Peyer's patch (tissue), 4 donors: Measurements from ENCODE around the gene SIM1. TPM values are rescaled to one million over a fixed set of nuclear protein-coding genes. Genes with fewer than 3 reads are reported as not detected.

Experiments used
- DNase-seq, 3 donors: peaks; one replicate each; pipeline ENCODE4 v3.0.0-alpha.2; 2017 to 2019
- H3K27ac ChIP-seq, 4 donors: fragments of 200-600 bp; sonication (generic); one replicate each; pipeline ENCODE4 v1.5.1; 2016 to 2019
- H3K27me3 ChIP-seq, 2 donors: fragments of 200-600 bp; sonication (generic); one replicate each; pipeline ENCODE4 v1.5.1; 2019
- H3K36me3 ChIP-seq, 3 donors: fragments of 200-600 bp; sonication (generic); one replicate each; pipeline ENCODE4 v1.5.1; 2016 to 2019
- H3K4me1 ChIP-seq, 4 donors: fragments of 200-600 bp; sonication (generic); one replicate each; pipeline ENCODE4 v1.5.1; 2016 to 2019
- H3K4me3 ChIP-seq, 4 donors: fragments of 200-600 bp; sonication (generic); 1 replicate in 3 of 4; 2 replicates in 1 of 4; pipeline ENCODE4 v1.5.1; 2016 to 2019; ENCODE audit warnings: mild to moderate bottlenecking in 1 of 4
- H3K9me3 ChIP-seq, 4 donors: fragments of 200-600 bp; sonication (generic); one replicate each; pipeline ENCODE4 v1.5.1; 2016 to 2019; ENCODE audit warnings: mild to moderate bottlenecking in 1 of 4
- CTCF ChIP-seq, 6 experiments: fragments of 450-650 bp in 4 of 6; fragments of 200-600 bp in 2 of 6; sonication (generic) in 1 of 6; IDR thresholded peaks; one replicate each; pipeline ENCODE4 v1.5.1; 2017 to 2019; ENCODE audit warnings: antibody characterized with exemption in 6 of 6, mild to moderate bottlenecking in 3 of 6, moderate library complexity in 1 of 6
- POLR2A ChIP-seq, 2 donors: fragments of 450-650 bp; IDR thresholded peaks; one replicate each; pipeline ENCODE4 v1.5.1; 2017; ENCODE audit warnings: antibody characterized with exemption in 2 of 2, mild to moderate bottlenecking in 2 of 2, moderate library complexity in 2 of 2
- total RNA-seq, 4 donors: library from RNA; depleted of rRNA; stranded (reverse); fragments of >200 nt; gene quantifications; one replicate each; pipeline ENCODE4 v1.1.0, GENCODE V29; 2016

The SIM1 gene
- total RNA-seq, 4 donors from 2014 or later, result 0.13 TPM; not detected in 3

GRCh38 chr6:100433726-100434435 is 30.8 kb downstream of the SIM1 start:
- no peak for TF ChIP-seq CTCF (IDR thresholded peaks at IDR 0.05)

GRCh38 chr6:100432136-100432535 is 32.6 kb downstream of the SIM1 start:
- Histone ChIP-seq H3K27ac (no peak overlapping the region), H3K9me3 (no peaks in the 10 kb centered on the region), H3K4me3 (no peak overlapping the region), H3K27me3 (no peaks in the 10 kb centered on the region), H3K4me1 (no peaks in the 10 kb centered on the region), H3K36me3 (no peaks in the 10 kb centered on the region)
- DNase-seq, result no peak
- TF ChIP-seq POLR2A (IDR thresholded peaks at IDR 0.05) (no peak), CTCF (IDR thresholded peaks at IDR 0.05) (no peak)

More at GRCh38 chr6:100433726-100434435, 30.8 kb downstream of the SIM1 start:
- H3K36me3 ChIP-seq, result no peaks in the 10 kb centered on the region
- no peak overlapping the region for H3K27ac ChIP-seq
- H3K4me3 ChIP-seq, result no peak overlapping the region
- H3K9me3 ChIP-seq, result no peaks in the 10 kb centered on the region
- DNase-seq, result no peak
- H3K4me1 ChIP-seq, result no peaks in the 10 kb centered on the region
- H3K27me3 ChIP-seq, result no peaks in the 10 kb centered on the region

GRCh38 chr6:100430962-100431361 is 33.8 kb downstream of the SIM1 start:
- H3K9me3 ChIP-seq, result no peaks in the 10 kb centered on the region
- no peak for DNase-seq
- H3K4me3 ChIP-seq, result no peak overlapping the region
- H3K4me1 ChIP-seq, result no peaks in the 10 kb centered on the region
- H3K27ac ChIP-seq, result no peak overlapping the region
- TF ChIP-seq POLR2A (IDR thresholded peaks at IDR 0.05) (no peak), CTCF (IDR thresholded peaks at IDR 0.05) (no peak)
- H3K27me3 ChIP-seq, result no peaks in the 10 kb centered on the region
- H3K36me3 ChIP-seq, result no peaks in the 10 kb centered on the region

- no peaks in the 10 kb centered on the region for H3K4me1 ChIP-seq
- TF ChIP-seq CTCF (IDR thresholded peaks at IDR 0.05) (no peak), POLR2A (IDR thresholded peaks at IDR 0.05) (no peak)
- no peaks in the 10 kb centered on the region for H3K36me3 ChIP-seq
- no peak for DNase-seq
- H3K27me3 ChIP-seq, result no peaks in the 10 kb centered on the region
- H3K27ac ChIP-seq, result no peak overlapping the region
- no peaks in the 10 kb centered on the region for H3K9me3 ChIP-seq
- H3K4me3 ChIP-seq, result no peak overlapping the region
Observed at GRCh38 chr6:100427452-100427851, 37.3 kb downstream of the SIM1 start.

GRCh38 chr6:100426744-100427338 is 37.9 kb downstream of the SIM1 start:
- TF ChIP-seq CTCF (IDR thresholded peaks at IDR 0.05), result no peak
- no peak for TF ChIP-seq POLR2A (IDR thresholded peaks at IDR 0.05)
- Histone ChIP-seq H3K27ac (no peak overlapping the region), H3K4me3 (no peak overlapping the region), H3K9me3 (no peaks in the 10 kb centered on the region), H3K36me3 (no peaks in the 10 kb centered on the region), H3K4me1 (no peaks in the 10 kb centered on the region), H3K27me3 (no peaks in the 10 kb centered on the region)
- DNase-seq, result no peak
